ENCODE data around the gene ERBIN.
"Not testable (repeated sequence)": the region's sequence is repeated elsewhere in the genome, so short reads cannot be mapped to it uniquely, and the experiment has no call there.

ERBIN gene

GRCh38 chr5:65919773-65920172 lies 6.6 kb upstream of the ERBIN start:
- DNase-seq (ENCODE audit: low read depth in 3 of 3), result no peak

GRCh38 chr5:65923339-65923738 lies 3.0 kb upstream of the ERBIN start:
- no peak for DNase-seq (ENCODE audit: low read depth in 3 of 3)

GRCh38 chr5:65924366-65925043 lies 1.9 kb upstream of the ERBIN start:
- DNase-seq (ENCODE audit: low read depth in 3 of 3), result no peak

- peak; percentile 48 to 57 (median 50) for DNase-seq (ENCODE audit: low read depth in 3 of 3)
Observed at GRCh38 chr5:65925044-65925600, 1.3 kb upstream of the ERBIN start.

GRCh38 chr5:65925601-65926275 lies 637 bp upstream of the ERBIN start:
- DNase-seq (ENCODE audit: low read depth in 3 of 3), result peak; percentile 55 to 64 (median 63)

- DNase-seq (ENCODE audit: low read depth in 3 of 3), result no peak
Observed at GRCh38 chr5:65926893-65927292, 518 bp downstream of the ERBIN start.

GRCh38 chr5:65927503-65928321 lies 1.3 kb downstream of the ERBIN start:
- DNase-seq (ENCODE audit: low read depth in 3 of 3), result peak in 1 of 3 experiments; percentile 9

GRCh38 chr5:65928322-65928752 lies 2.0 kb downstream of the ERBIN start:
- DNase-seq (ENCODE audit: low read depth in 3 of 3), result no peak

- no peak for DNase-seq (ENCODE audit: low read depth in 3 of 3)
Observed at GRCh38 chr5:65928860-65929259, 2.5 kb downstream of the ERBIN start.

GRCh38 chr5:65932676-65933075 lies 6.3 kb downstream of the ERBIN start:
- DNase-seq (ENCODE audit: low read depth in 3 of 3), result no peak

GRCh38 chr5:65933295-65933694 lies 6.9 kb downstream of the ERBIN start:
- no peak for DNase-seq (ENCODE audit: low read depth in 3 of 3)

GRCh38 chr5:65938256-65938655 lies 11.9 kb downstream of the ERBIN start:
- DNase-seq (ENCODE audit: low read depth in 3 of 3), result no peak

GRCh38 chr5:65943771-65944170 lies 17.4 kb downstream of the ERBIN start:
- no peak for DNase-seq (ENCODE audit: low read depth in 3 of 3)

GRCh38 chr5:65946198-65946745 lies 19.9 kb downstream of the ERBIN start:
- no peak for DNase-seq (ENCODE audit: low read depth in 3 of 3)

GRCh38 chr5:65948115-65948747 lies 21.9 kb downstream of the ERBIN start:
- DNase-seq (ENCODE audit: low read depth in 3 of 3), result no peak

- no peak for DNase-seq (ENCODE audit: low read depth in 3 of 3)
Observed at GRCh38 chr5:65951330-65951729, 25.0 kb downstream of the ERBIN start.

- no peak for DNase-seq (ENCODE audit: low read depth in 3 of 3)
Observed at GRCh38 chr5:65952259-65952658, 25.9 kb downstream of the ERBIN start.

GRCh38 chr5:65954200-65954599 lies 27.8 kb downstream of the ERBIN start:
- no peak for DNase-seq (ENCODE audit: low read depth in 3 of 3)

- DNase-seq (ENCODE audit: low read depth in 3 of 3), result no peak
Observed at GRCh38 chr5:65955746-65956145, 29.4 kb downstream of the ERBIN start.

GRCh38 chr5:65957703-65958102 lies 31.3 kb downstream of the ERBIN start:
- not testable (repeated sequence) for DNase-seq (ENCODE audit: low read depth in 3 of 3)

- DNase-seq (ENCODE audit: low read depth in 3 of 3), result no peak
Observed at GRCh38 chr5:65961633-65962032, 35.3 kb downstream of the ERBIN start.
